Prostate gland (tissue), 2 donors: ENCODE measurements around the gene EID2B. TPM values are rescaled to one million over a fixed set of nuclear protein-coding genes. Genes with fewer than 3 reads are reported as not detected.

Experiments used
- DNase-seq: peaks from one replicate; pipeline ENCODE4 v3.0.0-alpha.2; 2019; ENCODE audit warnings: low spot score
- H3K27ac ChIP-seq, 2 donors: fragments of 200-600 bp; sonication (generic); 2 replicates each; pipeline ENCODE4 v1.5.1; 2017 to 2019
- H3K27me3 ChIP-seq: fragments of 200-600 bp; sonication (generic); replicated peaks from 2 replicates; pipeline ENCODE4 v1.5.1; 2019; ENCODE audit not compliant: insufficient read depth
- H3K36me3 ChIP-seq, 2 donors: fragments of 200-600 bp; sonication (generic); 1 replicate in 1 of 2; 2 replicates in 1 of 2; pipeline versions ENCODE4 v1.5.1 to v1.8.1; 2017 to 2019
- H3K4me1 ChIP-seq: fragments of 200-600 bp; sonication (generic); replicated peaks from 2 replicates; pipeline ENCODE4 v1.5.1; 2019
- H3K4me3 ChIP-seq, 2 donors: fragments of 200-600 bp; sonication (generic); 2 replicates each; pipeline ENCODE4 v1.5.1; 2017 to 2019
- H3K9me3 ChIP-seq: fragments of 200-600 bp; sonication (generic); 2 replicates; pipeline ENCODE4 v1.5.1; 2017
- POLR2A ChIP-seq: fragments of 450-650 bp; IDR thresholded peaks from one replicate; pipeline ENCODE4 v1.6.1; 2016; ENCODE audit warnings: antibody characterized with exemption, mild to moderate bottlenecking
- POLR2AphosphoS5 ChIP-seq: sonication (generic); formaldehyde crosslinking; IDR thresholded peaks from one replicate; pipeline ENCODE4 v1.6.1; 2017; ENCODE audit warnings: antibody characterized with exemption
- WGBS: methylation state at CpG from one replicate; pipeline ENCODE4 v1.1.5; 2018; 5-methylcytosine and 5-hydroxymethylcytosine counted together
- intact Hi-C: fragments of 100-400 bp; cut with DNase I; formaldehyde crosslinking; loops from one replicate; pipeline ENCODE4 v1.14.2; 2022
- total RNA-seq, 2 donors: library from RNA; depleted of rRNA; stranded (reverse); fragments of >200 nt; gene quantifications; one replicate each; pipeline ENCODE4 v1.1.0, GENCODE V29; 2016
- TF ChIP-seq, protein P1 (sequence below), 4 experiments: fragments of 200-600 bp in 2 of 4; fragments of 450-650 bp in 2 of 4; sonication (generic) in 2 of 4; IDR thresholded peaks; 1 replicate in 3 of 4; 2 replicates in 1 of 4; pipeline ENCODE4 v1.5.1; 2016 to 2019; ENCODE audit warnings: antibody characterized with exemption in 4 of 4, mild to moderate bottlenecking in 2 of 4, moderate library complexity in 2 of 4

The EID2B gene
- total RNA-seq, 2 donors from 2014 or later = 2.6 to 4.5 TPM

GRCh38 chr19:39512988-39513387 lies 19.7 kb downstream of the EID2B start:
- TF ChIP-seq POLR2A = no peak
- H3K4me3 ChIP-seq = no peak overlapping the region
- no peak for DNase-seq
- H3K27ac ChIP-seq = no peak overlapping the region
- H3K4me1 ChIP-seq = peaks cover 7% of the 10 kb centered on the region
- 55% methylated on average over 2 of the region's 2 CpGs for WGBS
- intact Hi-C loops = no loop called here
- H3K27me3 ChIP-seq = peaks cover 7% of the 10 kb centered on the region
- H3K9me3 ChIP-seq = no peaks in the 10 kb centered on the region
- no peaks in the 10 kb centered on the region for H3K36me3 ChIP-seq

- no peak overlapping the region for H3K4me3 ChIP-seq
- H3K27ac ChIP-seq = no peak overlapping the region
- TF ChIP-seq, protein P1, sequence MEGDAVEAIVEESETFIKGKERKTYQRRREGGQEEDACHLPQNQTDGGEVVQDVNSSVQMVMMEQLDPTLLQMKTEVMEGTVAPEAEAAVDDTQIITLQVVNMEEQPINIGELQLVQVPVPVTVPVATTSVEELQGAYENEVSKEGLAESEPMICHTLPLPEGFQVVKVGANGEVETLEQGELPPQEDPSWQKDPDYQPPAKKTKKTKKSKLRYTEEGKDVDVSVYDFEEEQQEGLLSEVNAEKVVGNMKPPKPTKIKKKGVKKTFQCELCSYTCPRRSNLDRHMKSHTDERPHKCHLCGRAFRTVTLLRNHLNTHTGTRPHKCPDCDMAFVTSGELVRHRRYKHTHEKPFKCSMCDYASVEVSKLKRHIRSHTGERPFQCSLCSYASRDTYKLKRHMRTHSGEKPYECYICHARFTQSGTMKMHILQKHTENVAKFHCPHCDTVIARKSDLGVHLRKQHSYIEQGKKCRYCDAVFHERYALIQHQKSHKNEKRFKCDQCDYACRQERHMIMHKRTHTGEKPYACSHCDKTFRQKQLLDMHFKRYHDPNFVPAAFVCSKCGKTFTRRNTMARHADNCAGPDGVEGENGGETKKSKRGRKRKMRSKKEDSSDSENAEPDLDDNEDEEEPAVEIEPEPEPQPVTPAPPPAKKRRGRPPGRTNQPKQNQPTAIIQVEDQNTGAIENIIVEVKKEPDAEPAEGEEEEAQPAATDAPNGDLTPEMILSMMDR (IDR thresholded peaks at IDR 0.05) = no peak
- no peak for TF ChIP-seq POLR2AphosphoS5
- TF ChIP-seq POLR2A = no peak
- no peaks in the 10 kb centered on the region for H3K9me3 ChIP-seq
- intact Hi-C loops = no loop called here
- peaks cover 7% of the 10 kb centered on the region for H3K27me3 ChIP-seq
- 82% methylated on average over 2 of the region's 2 CpGs for WGBS
- no peak for DNase-seq
- H3K4me1 ChIP-seq = no peaks in the 10 kb centered on the region
- H3K36me3 ChIP-seq = no peaks in the 10 kb centered on the region
These were observed 23.4 kb downstream of the EID2B start for GRCh38 chr19:39509233-39509632.

GRCh38 chr19:39508629-39509028 lies 24.0 kb downstream of the EID2B start:
- intact Hi-C loops = no loop called here
- H3K4me1 ChIP-seq = no peaks in the 10 kb centered on the region
- no peaks in the 10 kb centered on the region for H3K9me3 ChIP-seq
- peaks cover 3% of the 10 kb centered on the region for H3K27me3 ChIP-seq
- no peak for DNase-seq
- H3K4me3 ChIP-seq = no peak overlapping the region
- H3K36me3 ChIP-seq = no peaks in the 10 kb centered on the region
- WGBS = 88% methylated on average over 9 of the region's 9 CpGs
- no peak overlapping the region for H3K27ac ChIP-seq
- TF ChIP-seq POLR2AphosphoS5 (no peak), POLR2A (no peak)
- TF ChIP-seq, protein P1 (IDR thresholded peaks at IDR 0.05) = no peak

- no peak for DNase-seq
- 25% methylated on average over 24 of the region's 24 CpGs for WGBS
- Histone ChIP-seq H3K4me3 (no peak overlapping the region), H3K4me1 (no peaks in the 10 kb centered on the region), H3K27me3 (peaks cover 3% of the 10 kb centered on the region), H3K36me3 (no peaks in the 10 kb centered on the region), H3K9me3 (no peaks in the 10 kb centered on the region), H3K27ac (no peak overlapping the region)
- intact Hi-C loops = no loop called here
- TF ChIP-seq POLR2A = no peak
- TF ChIP-seq POLR2AphosphoS5 = no peak
- TF ChIP-seq, protein P1 (IDR thresholded peaks at IDR 0.05) = no peak
These were observed 24.8 kb downstream of the EID2B start for GRCh38 chr19:39507715-39508364.

DNA sequence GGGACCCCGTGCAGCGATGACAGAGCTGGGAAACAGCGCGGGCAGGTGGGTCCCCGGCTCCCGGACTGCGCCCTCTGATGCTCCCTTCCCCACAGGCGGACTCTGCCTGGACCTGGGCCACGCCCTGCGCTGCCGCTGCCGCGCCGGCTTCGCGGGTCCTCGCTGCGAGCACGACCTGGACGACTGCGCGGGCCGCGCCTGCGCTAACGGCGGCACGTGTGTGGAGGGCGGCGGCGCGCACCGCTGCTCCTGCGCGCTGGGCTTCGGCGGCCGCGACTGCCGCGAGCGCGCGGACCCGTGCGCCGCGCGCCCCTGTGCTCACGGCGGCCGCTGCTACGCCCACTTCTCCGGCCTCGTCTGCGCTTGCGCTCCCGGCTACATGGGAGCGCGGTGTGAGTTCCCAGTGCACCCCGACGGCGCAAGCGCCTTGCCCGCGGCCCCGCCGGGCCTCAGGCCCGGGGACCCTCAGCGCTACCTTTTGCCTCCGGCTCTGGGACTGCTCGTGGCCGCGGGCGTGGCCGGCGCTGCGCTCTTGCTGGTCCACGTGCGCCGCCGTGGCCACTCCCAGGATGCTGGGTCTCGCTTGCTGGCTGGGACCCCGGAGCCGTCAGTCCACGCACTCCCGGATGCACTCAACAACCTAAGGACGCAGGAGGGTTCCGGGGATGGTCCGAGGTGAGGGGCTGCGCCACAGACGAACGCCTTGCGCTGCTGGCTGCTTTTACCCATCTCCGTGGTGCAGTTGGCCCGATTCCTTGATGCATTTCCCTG lies 25.5 kb downstream of the EID2B start:
- intact Hi-C loops = no loop called here
- Histone ChIP-seq H3K36me3 (no peaks in the 10 kb centered on the region), H3K27ac (no peak overlapping the region), H3K4me1 (no peaks in the 10 kb centered on the region), H3K27me3 (peaks cover 3% of the 10 kb centered on the region), H3K9me3 (no peaks in the 10 kb centered on the region), H3K4me3 (peak overlapping the region; percentile 7 to 29)
- 10% methylated on average over 51 of the region's 96 CpGs for WGBS
- TF ChIP-seq, protein P1 (IDR thresholded peaks at IDR 0.05) = no peak
- TF ChIP-seq POLR2AphosphoS5 = no peak
- no peak for TF ChIP-seq POLR2A
- DNase-seq = no peak
